ENCODE data around the gene MCUB.
"Not testable (repeated sequence)": the region's sequence is repeated elsewhere in the genome, so short reads cannot be mapped to it uniquely, and the experiment has no call there.

The MCUB gene

DNA sequence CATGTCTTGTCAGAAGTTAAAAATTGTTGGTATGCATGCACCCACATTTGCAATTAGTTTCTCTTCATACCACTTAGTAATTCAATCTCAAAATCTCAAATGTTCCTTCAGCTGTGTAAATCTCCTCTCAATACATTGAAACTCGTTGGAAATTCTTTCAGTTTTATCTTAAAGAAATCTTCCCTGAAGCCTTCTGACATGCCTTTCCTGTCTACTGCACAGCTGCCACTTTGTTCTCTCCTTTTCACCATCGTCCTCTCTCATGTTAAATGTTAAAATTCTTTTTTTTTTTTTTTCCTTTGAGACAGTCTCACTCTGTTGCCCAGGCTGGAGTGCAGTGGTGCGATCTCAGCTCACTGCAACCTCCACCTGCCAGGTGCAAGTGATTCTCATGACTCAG is 30.9 kb downstream of the MCUB start:
- no peaks in the 10 kb centered on the region for H3K4me1 ChIP-seq (ENCODE audit: insufficient read depth, low read length)
- H2AFZ ChIP-seq (ENCODE audit: low read depth, low read length): no peak overlapping the region
- H3K9me3 ChIP-seq (ENCODE audit: low read length): no peaks in the 10 kb centered on the region
- no peaks in the 10 kb centered on the region for H3K27me3 ChIP-seq (ENCODE audit: insufficient read depth, low read length)
- H3K36me3 ChIP-seq (ENCODE audit: insufficient read depth, low read length): no peaks in the 10 kb centered on the region
- no peak overlapping the region for H3K4me3 ChIP-seq (ENCODE audit: low read length)

- Histone ChIP-seq H3K9me3 (ENCODE audit: low read length) (no peaks in the 10 kb centered on the region), H3K27me3 (ENCODE audit: insufficient read depth, low read length) (no peaks in the 10 kb centered on the region), H3K4me1 (ENCODE audit: insufficient read depth, low read length) (no peaks in the 10 kb centered on the region), H3K36me3 (ENCODE audit: insufficient read depth, low read length) (no peaks in the 10 kb centered on the region), H2AFZ (ENCODE audit: low read depth, low read length) (no peak overlapping the region), H3K4me3 (ENCODE audit: low read length) (no peak overlapping the region)
Observed at GRCh38 chr4:109592367-109592766, 32.3 kb downstream of the MCUB start.

DNA sequence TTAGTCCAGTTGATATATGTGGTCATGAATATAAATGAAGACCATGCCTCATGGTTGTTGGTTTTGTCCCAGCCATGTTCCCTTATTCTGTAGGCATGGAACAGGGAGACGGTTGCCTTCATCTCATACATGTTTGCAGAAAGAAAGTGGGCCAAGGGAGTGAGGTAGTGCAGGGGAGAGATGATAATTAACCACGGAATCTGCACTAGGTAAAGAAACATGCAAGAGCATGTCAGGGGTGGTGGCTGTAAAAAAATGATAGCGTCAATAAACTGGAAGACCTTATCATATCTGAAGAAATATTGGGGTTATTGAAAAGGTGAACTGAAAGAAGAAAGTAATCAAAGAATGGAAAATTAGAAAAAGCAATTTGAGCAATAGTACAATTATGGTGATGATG is 35.1 kb downstream of the MCUB start:
- H3K36me3 ChIP-seq (ENCODE audit: insufficient read depth, low read length); H3K9me3 ChIP-seq (ENCODE audit: low read length); H3K4me3 ChIP-seq (ENCODE audit: low read length): not testable (repeated sequence)

DNA sequence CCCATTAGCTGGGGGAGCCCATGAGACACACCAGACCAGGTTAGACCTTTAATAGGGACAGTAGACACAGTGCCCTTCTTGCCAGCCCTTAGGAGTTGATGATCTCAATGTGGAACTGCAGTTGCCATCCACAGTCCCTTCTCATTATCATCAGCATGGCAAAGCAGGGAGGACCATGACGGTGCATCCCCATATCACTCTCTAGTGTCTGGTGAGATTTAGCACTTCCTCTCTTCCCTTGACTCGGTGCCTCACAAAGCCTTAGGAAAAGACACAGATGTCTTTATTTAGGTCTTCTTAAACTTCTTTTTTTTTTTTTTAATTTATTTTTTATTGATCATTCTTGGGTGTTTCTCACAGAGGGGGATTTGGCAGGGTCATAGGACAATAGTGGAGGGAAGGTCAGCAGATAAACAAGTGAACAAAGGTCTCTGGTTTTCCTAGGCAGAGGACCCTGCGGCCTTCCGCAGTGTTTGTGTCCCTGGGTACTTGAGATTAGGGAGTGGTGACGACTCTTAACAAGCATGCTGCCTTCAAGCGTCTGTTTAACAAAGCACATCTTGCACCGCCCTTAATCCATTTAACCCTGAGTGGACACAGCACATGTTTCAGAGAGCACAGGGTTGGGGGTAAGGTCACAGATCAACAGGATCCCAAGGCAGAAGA is 36.5 kb downstream of the MCUB start:
- not testable (repeated sequence) for H3K9me3 ChIP-seq (ENCODE audit: low read length); H2AFZ ChIP-seq (ENCODE audit: low read depth, low read length); H3K4me1 ChIP-seq (ENCODE audit: insufficient read depth, low read length); H3K4me3 ChIP-seq (ENCODE audit: low read length); H3K27me3 ChIP-seq (ENCODE audit: insufficient read depth, low read length); H3K36me3 ChIP-seq (ENCODE audit: insufficient read depth, low read length)

More for the DNA sequence above, 35.1 kb downstream of the MCUB start:
- H3K4me1 ChIP-seq (ENCODE audit: insufficient read depth, low read length); H2AFZ ChIP-seq (ENCODE audit: low read depth, low read length); H3K27me3 ChIP-seq (ENCODE audit: insufficient read depth, low read length): not testable (repeated sequence)

DNA sequence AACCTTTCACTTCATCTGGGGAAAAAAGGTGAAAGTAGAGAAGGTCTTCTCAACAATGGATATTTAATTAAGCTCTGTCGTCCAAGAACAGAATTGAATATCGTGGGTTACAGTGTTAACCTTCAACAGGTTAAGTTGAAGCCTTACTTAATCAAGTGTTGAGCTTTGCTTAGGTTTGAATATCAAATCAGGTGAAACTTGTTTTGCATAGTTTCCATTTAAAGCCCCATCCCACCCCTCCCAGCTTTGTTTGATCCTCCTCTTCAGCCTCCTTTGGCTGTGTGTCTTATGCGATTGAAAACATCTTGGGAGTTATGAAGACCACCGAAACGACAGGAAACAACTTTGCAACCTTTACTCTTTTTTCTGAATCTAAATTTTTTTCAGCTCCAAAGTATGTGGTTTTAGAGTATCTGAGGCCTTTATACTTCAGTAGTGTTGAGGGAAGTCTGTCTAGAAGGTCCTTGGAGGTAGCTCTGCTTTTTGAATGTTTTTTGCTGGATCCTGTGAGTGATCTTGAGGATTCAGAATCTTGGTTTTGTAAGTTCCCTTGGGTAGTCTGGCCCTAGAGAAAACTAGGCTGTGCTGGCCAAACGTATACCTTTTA is 39.1 kb downstream of the MCUB start:
- H2AFZ ChIP-seq (ENCODE audit: low read depth, low read length): no peak overlapping the region

DNA sequence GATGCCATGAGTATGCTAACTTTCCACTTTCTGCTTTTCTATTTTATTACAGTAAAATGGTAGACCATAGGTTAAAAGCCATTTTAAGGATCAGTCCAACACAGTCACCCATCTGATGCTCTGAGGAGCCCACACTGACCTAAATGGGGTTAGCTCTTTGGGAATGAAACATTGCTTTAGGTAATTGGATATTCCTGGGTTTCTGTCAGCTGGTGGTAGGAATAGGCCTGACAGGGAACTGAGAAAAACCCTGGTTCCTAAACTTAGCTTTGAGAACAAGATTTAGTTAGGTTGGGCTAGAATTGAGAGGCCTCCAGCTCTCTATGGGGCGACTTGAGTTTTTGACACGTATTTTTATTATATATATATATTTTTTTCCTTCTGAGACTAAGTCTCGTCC is 40.4 kb downstream of the MCUB start:
- H3K9me3 ChIP-seq (ENCODE audit: low read length): peaks cover 2% of the 10 kb centered on the region
- H2AFZ ChIP-seq (ENCODE audit: low read depth, low read length): no peak overlapping the region
- H3K4me3 ChIP-seq (ENCODE audit: low read length): no peak overlapping the region
- H3K4me1 ChIP-seq (ENCODE audit: insufficient read depth, low read length): no peaks in the 10 kb centered on the region
- no peaks in the 10 kb centered on the region for H3K36me3 ChIP-seq (ENCODE audit: insufficient read depth, low read length)
- H3K27me3 ChIP-seq (ENCODE audit: insufficient read depth, low read length): no peaks in the 10 kb centered on the region

More for the DNA sequence above, 39.1 kb downstream of the MCUB start:
- no peaks in the 10 kb centered on the region for H3K4me1 ChIP-seq (ENCODE audit: insufficient read depth, low read length)
- no peak overlapping the region for H3K4me3 ChIP-seq (ENCODE audit: low read length)
- H3K9me3 ChIP-seq (ENCODE audit: low read length): peaks cover 2% of the 10 kb centered on the region
- H3K36me3 ChIP-seq (ENCODE audit: insufficient read depth, low read length): no peaks in the 10 kb centered on the region
- H3K27me3 ChIP-seq (ENCODE audit: insufficient read depth, low read length): no peaks in the 10 kb centered on the region

GRCh38 chr4:109601336-109601735 is 41.3 kb downstream of the MCUB start:
- Histone ChIP-seq H3K27me3 (ENCODE audit: insufficient read depth, low read length) (no peaks in the 10 kb centered on the region), H3K36me3 (ENCODE audit: insufficient read depth, low read length) (no peaks in the 10 kb centered on the region), H2AFZ (ENCODE audit: low read depth, low read length) (no peak overlapping the region), H3K9me3 (ENCODE audit: low read length) (peaks cover 2% of the 10 kb centered on the region), H3K4me3 (ENCODE audit: low read length) (no peak overlapping the region), H3K4me1 (ENCODE audit: insufficient read depth, low read length) (no peaks in the 10 kb centered on the region)

- Histone ChIP-seq H3K4me1 (ENCODE audit: insufficient read depth, low read length) (no peaks in the 10 kb centered on the region), H3K9me3 (ENCODE audit: low read length) (no peaks in the 10 kb centered on the region), H3K27me3 (ENCODE audit: insufficient read depth, low read length) (no peaks in the 10 kb centered on the region), H3K36me3 (ENCODE audit: insufficient read depth, low read length) (no peaks in the 10 kb centered on the region), H3K4me3 (ENCODE audit: low read length) (no peak overlapping the region), H2AFZ (ENCODE audit: low read depth, low read length) (no peak overlapping the region)
Observed at GRCh38 chr4:109607976-109608375, 47.9 kb downstream of the MCUB start.

DNA sequence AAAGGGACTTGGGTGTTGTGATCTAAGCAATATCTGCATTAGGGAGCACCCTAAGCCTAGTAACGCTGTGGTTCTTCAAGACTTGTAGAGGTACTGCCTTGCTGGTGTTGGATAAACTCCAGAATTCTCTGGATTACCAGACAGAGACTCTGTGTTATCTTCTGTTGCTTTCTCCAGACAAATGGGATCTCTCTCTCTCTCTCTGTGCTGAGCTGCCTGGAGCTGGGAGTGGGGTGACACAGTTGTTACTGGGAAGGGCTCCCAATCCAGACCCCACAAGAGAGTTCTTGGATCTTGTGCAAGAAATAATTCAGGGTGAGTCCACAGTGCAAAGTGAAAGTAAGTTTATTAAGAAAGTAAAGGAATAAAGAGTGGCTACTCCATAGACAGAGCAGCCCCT is 48.8 kb downstream of the MCUB start:
- H3K4me3 ChIP-seq (ENCODE audit: low read length): no peak overlapping the region
- H3K9me3 ChIP-seq (ENCODE audit: low read length): no peaks in the 10 kb centered on the region
- H3K27me3 ChIP-seq (ENCODE audit: insufficient read depth, low read length): no peaks in the 10 kb centered on the region
- no peaks in the 10 kb centered on the region for H3K4me1 ChIP-seq (ENCODE audit: insufficient read depth, low read length)
- H3K36me3 ChIP-seq (ENCODE audit: insufficient read depth, low read length): no peaks in the 10 kb centered on the region
- no peak overlapping the region for H2AFZ ChIP-seq (ENCODE audit: low read depth, low read length)

GRCh38 chr4:109609431-109609830 is 49.4 kb downstream of the MCUB start:
- Histone ChIP-seq H3K36me3 (ENCODE audit: insufficient read depth, low read length) (no peaks in the 10 kb centered on the region), H3K27me3 (ENCODE audit: insufficient read depth, low read length) (no peaks in the 10 kb centered on the region), H2AFZ (ENCODE audit: low read depth, low read length) (no peak overlapping the region), H3K9me3 (ENCODE audit: low read length) (no peaks in the 10 kb centered on the region), H3K4me3 (ENCODE audit: low read length) (no peak overlapping the region), H3K4me1 (ENCODE audit: insufficient read depth, low read length) (no peaks in the 10 kb centered on the region)

GRCh38 chr4:109610489-109610888 is 50.4 kb downstream of the MCUB start:
- no peaks in the 10 kb centered on the region for H3K9me3 ChIP-seq (ENCODE audit: low read length)
- H3K4me1 ChIP-seq (ENCODE audit: insufficient read depth, low read length): no peaks in the 10 kb centered on the region
- no peaks in the 10 kb centered on the region for H3K27me3 ChIP-seq (ENCODE audit: insufficient read depth, low read length)
- no peaks in the 10 kb centered on the region for H3K36me3 ChIP-seq (ENCODE audit: insufficient read depth, low read length)
- H2AFZ ChIP-seq (ENCODE audit: low read depth, low read length): no peak overlapping the region
- H3K4me3 ChIP-seq (ENCODE audit: low read length): no peak overlapping the region

GRCh38 chr4:109611045-109611646 is 51.1 kb downstream of the MCUB start:
- Histone ChIP-seq H3K27me3 (ENCODE audit: insufficient read depth, low read length) (no peaks in the 10 kb centered on the region), H3K4me1 (ENCODE audit: insufficient read depth, low read length) (no peaks in the 10 kb centered on the region), H3K36me3 (ENCODE audit: insufficient read depth, low read length) (no peaks in the 10 kb centered on the region), H3K9me3 (ENCODE audit: low read length) (no peaks in the 10 kb centered on the region), H3K4me3 (ENCODE audit: low read length) (no peak overlapping the region), H2AFZ (ENCODE audit: low read depth, low read length) (no peak overlapping the region)

- Histone ChIP-seq H3K4me1 (ENCODE audit: insufficient read depth, low read length) (no peaks in the 10 kb centered on the region), H3K27me3 (ENCODE audit: insufficient read depth, low read length) (no peaks in the 10 kb centered on the region), H3K9me3 (ENCODE audit: low read length) (no peaks in the 10 kb centered on the region), H2AFZ (ENCODE audit: low read depth, low read length) (no peak overlapping the region), H3K4me3 (ENCODE audit: low read length) (no peak overlapping the region), H3K36me3 (ENCODE audit: insufficient read depth, low read length) (no peaks in the 10 kb centered on the region)
Observed at GRCh38 chr4:109614015-109614414, 54.0 kb downstream of the MCUB start.
